Measurements from ENCODE around the gene ZNF282. TPM values are rescaled to one million over a fixed set of nuclear protein-coding genes. Genes with fewer than 3 reads are reported as not detected.
A peak's percentile ranks its signal among the peaks of the same experiment; 100 is the strongest.

ZNF282 gene
- total and polyA plus RNA-seq, 4 donors = 5.3 to 21.4 (median 12.2) TPM

DNA sequence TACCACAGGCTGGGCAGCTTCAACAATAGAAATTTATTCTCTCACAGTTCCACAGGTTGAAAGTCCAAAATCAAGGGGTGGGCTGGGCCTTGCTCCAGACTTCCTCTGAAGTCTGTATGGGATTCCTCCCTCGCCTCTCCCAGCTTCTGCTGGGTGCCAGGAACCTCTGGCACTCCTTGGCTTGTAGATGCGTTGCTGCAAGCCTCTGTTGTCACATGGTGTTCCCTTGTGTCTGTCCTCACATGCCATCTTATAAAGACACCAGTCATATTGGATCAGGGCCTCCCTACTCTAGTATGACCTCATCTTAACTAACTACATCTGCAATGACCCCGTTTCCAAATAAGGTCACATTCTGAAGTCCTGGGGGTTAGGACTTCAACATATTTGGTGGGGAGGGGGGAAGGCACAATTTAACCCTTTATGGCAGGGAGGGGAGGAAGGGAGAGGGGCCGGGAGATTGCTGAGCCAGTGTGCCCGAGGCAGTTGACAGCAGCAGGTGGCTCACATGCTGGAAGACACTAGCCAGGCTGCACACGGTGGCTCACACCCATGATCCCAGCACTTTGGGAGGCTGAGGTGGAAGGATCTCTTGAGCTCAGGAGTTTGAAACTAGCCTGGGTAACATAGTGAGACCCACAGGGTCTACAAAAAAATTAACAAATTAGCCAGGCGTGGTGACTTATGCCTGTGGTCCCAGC is 18.8 kb downstream of the ZNF282 start:
- WGBS, 2 donors = 66 to 68% methylated on average over 7 of the region's 7 CpGs
- ATAC-seq (ENCODE audit: low FRiP score) (no peak), DNase-seq (no peak)
- Histone ChIP-seq H3K36me3 (ENCODE audit: control insufficient read depth in 1 of 2, insufficient read depth in 2 of 2, low read length in 1 of 2) (peaks cover 14 to 17% of the 10 kb centered on the region in 2 donors), H3K27me3 (ENCODE audit: control insufficient read depth in 1 of 2, insufficient read depth in 2 of 2, low read length in 1 of 2) (no peaks in the 10 kb centered on the region), H3K4me3 (ENCODE audit: low read length in 2 of 2) (no peak overlapping the region), H3K4me1 (ENCODE audit: control insufficient read depth in 1 of 2, insufficient read depth in 2 of 2, low read length in 2 of 2) (no peaks in the 10 kb centered on the region), H3K9me3 (ENCODE audit: control insufficient read depth, low read length) (no peaks in the 10 kb centered on the region), H3K27ac (ENCODE audit: low read depth in 1 of 2, low read length in 2 of 2) (no peak overlapping the region)
- intact Hi-C loops (cut with DNase I) = no loop called here

DNA sequence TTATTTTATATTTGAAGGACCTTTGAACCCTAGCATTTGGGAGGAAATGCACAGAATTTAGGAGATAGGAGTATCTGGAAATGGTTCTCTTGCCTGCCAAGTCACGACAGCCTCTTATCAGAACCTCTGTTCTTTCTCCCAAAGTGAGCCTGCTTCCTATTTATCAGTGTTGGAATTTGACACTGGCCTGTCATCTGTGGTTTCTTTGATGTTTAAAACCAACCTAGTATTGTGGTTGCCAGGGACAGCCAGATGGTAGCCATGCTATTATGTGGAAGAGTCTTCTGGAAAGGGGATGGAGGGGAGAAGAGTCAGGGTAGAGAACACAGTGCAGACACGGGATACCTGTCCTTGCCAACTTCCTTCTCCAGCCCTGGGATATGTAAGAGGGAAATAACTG is 21.1 kb downstream of the ZNF282 start:
- no peak for ATAC-seq (ENCODE audit: low FRiP score)
- intact Hi-C loops (cut with DNase I) = no loop called here
- Histone ChIP-seq H3K4me1 (ENCODE audit: control insufficient read depth in 1 of 2, insufficient read depth in 2 of 2, low read length in 2 of 2) (no peaks in the 10 kb centered on the region), H3K4me3 (ENCODE audit: low read length in 2 of 2) (no peak overlapping the region), H3K9me3 (ENCODE audit: control insufficient read depth, low read length) (no peaks in the 10 kb centered on the region), H3K36me3 (ENCODE audit: control insufficient read depth in 1 of 2, insufficient read depth in 2 of 2, low read length in 1 of 2) (peaks cover 9 to 15% of the 10 kb centered on the region in 2 donors), H3K27me3 (ENCODE audit: control insufficient read depth in 1 of 2, insufficient read depth in 2 of 2, low read length in 1 of 2) (no peaks in the 10 kb centered on the region), H3K27ac (ENCODE audit: low read depth in 1 of 2, low read length in 2 of 2) (no peak overlapping the region)
- DNase-seq = no peak
- WGBS, 2 donors = 70 to 76% methylated on average over 2 of the region's 2 CpGs

DNA sequence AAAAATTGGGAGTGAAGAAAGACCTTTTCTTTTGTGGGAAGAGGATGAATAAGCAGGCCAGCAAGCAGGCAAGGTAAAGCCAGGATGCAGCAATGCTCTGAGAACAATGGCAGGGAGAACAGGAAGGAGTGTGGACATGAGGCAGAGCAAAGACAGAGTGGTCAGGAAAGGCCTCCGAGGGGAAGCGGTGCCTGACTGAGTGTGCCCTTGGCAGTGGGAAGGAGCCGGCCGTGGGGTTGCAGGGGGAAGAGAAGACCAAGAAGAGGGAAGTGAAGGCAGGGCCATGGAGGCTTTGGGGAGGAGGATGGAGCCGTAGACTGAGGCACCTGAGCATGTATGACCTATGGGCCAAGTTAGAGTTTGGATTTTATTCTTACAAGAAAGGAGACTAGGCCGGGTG is 22.2 kb downstream of the ZNF282 start:
- Histone ChIP-seq H3K27me3 (ENCODE audit: control insufficient read depth in 1 of 2, insufficient read depth in 2 of 2, low read length in 1 of 2) (no peaks in the 10 kb centered on the region), H3K4me1 (ENCODE audit: control insufficient read depth in 1 of 2, insufficient read depth in 2 of 2, low read length in 2 of 2) (no peaks in the 10 kb centered on the region), H3K27ac (ENCODE audit: low read depth in 1 of 2, low read length in 2 of 2) (no peak overlapping the region), H3K9me3 (ENCODE audit: control insufficient read depth, low read length) (no peaks in the 10 kb centered on the region), H3K36me3 (ENCODE audit: control insufficient read depth in 1 of 2, insufficient read depth in 2 of 2, low read length in 1 of 2) (peaks cover 8 to 12% of the 10 kb centered on the region in 2 donors), H3K4me3 (ENCODE audit: low read length in 2 of 2) (no peak overlapping the region)
- intact Hi-C loops (cut with DNase I) = no loop called here
- peak in 1 of 2 donors; percentile 67 for DNase-seq
- 84 to 92% methylated on average over 6 of the region's 6 CpGs for whole genome bisulfite sequencing, 2 donors
- ATAC-seq (ENCODE audit: low FRiP score) = no peak

DNA sequence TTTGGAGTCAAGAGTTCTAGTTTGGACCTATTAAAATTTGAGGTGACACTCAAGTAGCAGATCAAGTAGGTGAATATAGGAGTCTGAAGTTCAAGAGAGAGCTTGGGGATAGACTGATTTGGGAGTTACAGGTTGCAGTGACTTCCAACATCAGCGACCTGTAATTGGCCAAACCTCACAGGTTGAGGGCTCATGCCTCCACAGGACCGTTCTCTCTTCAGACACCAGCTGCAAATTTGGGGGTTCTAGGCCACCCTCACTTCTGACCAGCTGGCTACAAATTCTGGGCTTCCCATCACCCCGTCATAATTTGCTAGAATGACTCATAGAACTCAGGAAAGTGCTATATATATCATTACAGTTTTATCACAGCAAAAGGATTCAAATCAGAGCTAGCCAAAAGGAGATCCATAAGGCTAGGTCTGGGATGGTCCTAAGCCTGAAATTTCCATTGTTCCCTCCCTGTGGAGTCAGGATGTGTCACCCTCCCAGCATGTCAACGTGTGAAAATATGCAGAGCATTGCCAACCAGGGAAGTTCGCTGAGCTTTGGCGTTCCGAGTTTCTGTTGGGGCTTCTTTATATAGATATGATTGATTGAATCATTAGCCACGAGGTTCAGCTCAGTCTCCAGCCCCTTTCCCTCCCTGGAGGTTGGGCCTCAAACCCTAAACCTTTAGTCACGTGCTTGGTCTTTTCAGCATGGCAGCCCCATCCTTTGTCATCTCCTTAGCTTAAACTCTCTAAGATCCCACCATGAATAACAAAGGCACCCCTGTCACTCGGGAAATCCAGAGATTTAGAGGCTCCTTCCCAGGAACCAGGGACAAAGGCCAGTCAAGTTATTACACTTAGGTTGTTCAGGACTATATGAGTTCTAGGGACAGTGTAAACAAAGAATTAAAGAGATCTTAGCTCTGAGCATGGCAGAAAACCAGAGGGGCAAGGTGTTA is 23.4 kb downstream of the ZNF282 start:
- Histone ChIP-seq H3K4me1 (ENCODE audit: control insufficient read depth in 1 of 2, insufficient read depth in 2 of 2, low read length in 2 of 2) (no peaks in the 10 kb centered on the region), H3K27me3 (ENCODE audit: control insufficient read depth in 1 of 2, insufficient read depth in 2 of 2, low read length in 1 of 2) (no peaks in the 10 kb centered on the region), H3K27ac (ENCODE audit: low read depth in 1 of 2, low read length in 2 of 2) (no peak overlapping the region), H3K9me3 (ENCODE audit: control insufficient read depth, low read length) (no peaks in the 10 kb centered on the region), H3K36me3 (ENCODE audit: control insufficient read depth in 1 of 2, insufficient read depth in 2 of 2, low read length in 1 of 2) (peaks cover 8 to 12% of the 10 kb centered on the region in 2 donors), H3K4me3 (ENCODE audit: low read length in 2 of 2) (no peak overlapping the region)
- WGBS, 2 donors = 74% methylated on average over 10 of the region's 10 CpGs
- intact Hi-C loops (cut with DNase I) = no loop called here
- DNase-seq (no peak), ATAC-seq (ENCODE audit: low FRiP score) (no peak)

DNA sequence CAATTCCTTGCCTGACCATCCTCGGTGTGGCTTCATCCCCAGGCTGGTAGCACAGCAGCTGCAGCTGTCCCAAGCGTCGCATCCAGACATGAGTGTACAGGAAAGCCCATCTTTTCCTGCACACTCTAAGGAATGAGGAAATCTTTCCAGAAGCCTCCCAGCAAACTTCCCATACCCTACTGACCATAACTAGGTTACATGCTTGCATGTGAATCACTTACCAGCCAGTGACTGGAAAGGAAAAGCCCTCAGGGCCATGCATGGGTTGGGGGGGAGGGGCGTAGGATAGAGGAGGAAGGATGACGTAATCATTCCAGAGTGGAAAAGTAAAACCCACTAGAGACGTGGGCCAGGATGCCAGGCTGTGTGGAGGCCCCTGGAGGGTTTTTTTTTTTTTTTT is 25.2 kb downstream of the ZNF282 start:
- Histone ChIP-seq H3K36me3 (ENCODE audit: control insufficient read depth in 1 of 2, insufficient read depth in 2 of 2, low read length in 1 of 2) (peaks cover 13% of the 10 kb centered on the region in 2 donors), H3K4me1 (ENCODE audit: control insufficient read depth in 1 of 2, insufficient read depth in 2 of 2, low read length in 2 of 2) (no peaks in the 10 kb centered on the region), H3K27ac (ENCODE audit: low read depth in 1 of 2, low read length in 2 of 2) (no peak overlapping the region), H3K4me3 (ENCODE audit: low read length in 2 of 2) (no peak overlapping the region), H3K9me3 (ENCODE audit: control insufficient read depth, low read length) (no peaks in the 10 kb centered on the region), H3K27me3 (ENCODE audit: control insufficient read depth in 1 of 2, insufficient read depth in 2 of 2, low read length in 1 of 2) (no peaks in the 10 kb centered on the region)
- no peak for ATAC-seq (ENCODE audit: low FRiP score)
- WGBS, 2 donors = 54 to 67% methylated on average over 6 of the region's 6 CpGs
- intact Hi-C loops (cut with DNase I) = no loop called here
- no peak for DNase-seq

DNA sequence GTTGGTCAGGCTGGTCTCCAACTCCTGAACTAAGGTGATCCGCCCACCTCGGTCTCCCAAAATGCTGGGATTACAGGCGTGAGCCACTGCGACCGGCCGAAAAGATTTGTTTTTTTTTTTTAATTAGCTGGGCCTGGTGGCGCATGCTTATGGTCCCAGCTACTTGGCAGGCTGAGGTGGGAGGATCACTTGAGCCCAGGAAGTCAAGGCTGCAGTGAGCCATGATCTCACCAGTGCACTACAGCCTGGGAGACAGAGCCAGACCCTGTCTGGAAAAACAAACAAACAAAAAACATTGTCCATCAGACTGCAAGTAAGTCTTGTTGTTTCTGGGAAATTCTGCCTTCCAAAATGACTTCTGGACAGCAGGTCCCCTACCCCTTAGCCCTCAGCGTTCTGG is 27.8 kb downstream of the ZNF282 start:
- Histone ChIP-seq H3K27me3 (ENCODE audit: control insufficient read depth in 1 of 2, insufficient read depth in 2 of 2, low read length in 1 of 2) (no peaks in the 10 kb centered on the region), H3K4me3 (ENCODE audit: low read length in 2 of 2) (no peak overlapping the region), H3K9me3 (ENCODE audit: control insufficient read depth, low read length) (no peaks in the 10 kb centered on the region), H3K27ac (ENCODE audit: low read depth in 1 of 2, low read length in 2 of 2) (no peak overlapping the region), H3K4me1 (ENCODE audit: control insufficient read depth in 1 of 2, insufficient read depth in 2 of 2, low read length in 2 of 2) (no peaks in the 10 kb centered on the region), H3K36me3 (ENCODE audit: control insufficient read depth in 1 of 2, insufficient read depth in 2 of 2, low read length in 1 of 2) (peaks cover 8 to 11% of the 10 kb centered on the region in 2 donors)
- no peak for DNase-seq
- 92% methylated on average over 8 of the region's 8 CpGs for whole genome bisulfite sequencing, 2 donors
- no peak for ATAC-seq (ENCODE audit: low FRiP score)
- intact Hi-C loops (cut with DNase I) = no loop called here

DNA sequence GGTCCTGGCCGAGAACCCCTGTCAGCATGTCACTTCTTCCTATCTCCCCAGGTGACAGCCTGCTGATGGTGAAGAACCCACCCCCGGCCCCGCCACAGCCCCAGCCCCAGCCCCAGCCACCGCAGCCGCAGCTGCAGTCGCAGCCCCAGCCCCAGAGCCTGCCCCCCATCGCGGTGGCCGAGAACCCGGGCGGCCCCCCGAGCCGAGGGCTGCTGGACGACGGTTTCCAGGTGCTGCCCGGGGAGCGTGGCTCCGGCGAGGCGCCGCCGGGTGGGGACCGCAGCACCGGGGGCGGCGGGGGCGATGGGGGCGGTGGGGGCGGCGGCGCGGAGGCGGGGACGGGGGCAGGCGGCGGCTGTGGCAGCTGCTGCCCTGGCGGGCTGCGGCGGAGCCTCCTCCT is 28.4 kb downstream of the ZNF282 start:
- WGBS, 2 donors = 97% methylated on average over 31 to 39 of the region's 39 CpGs
- no peaks in the 10 kb centered on the region for H3K4me1 ChIP-seq (ENCODE audit: control insufficient read depth in 1 of 2, insufficient read depth in 2 of 2, low read length in 2 of 2)

DNA sequence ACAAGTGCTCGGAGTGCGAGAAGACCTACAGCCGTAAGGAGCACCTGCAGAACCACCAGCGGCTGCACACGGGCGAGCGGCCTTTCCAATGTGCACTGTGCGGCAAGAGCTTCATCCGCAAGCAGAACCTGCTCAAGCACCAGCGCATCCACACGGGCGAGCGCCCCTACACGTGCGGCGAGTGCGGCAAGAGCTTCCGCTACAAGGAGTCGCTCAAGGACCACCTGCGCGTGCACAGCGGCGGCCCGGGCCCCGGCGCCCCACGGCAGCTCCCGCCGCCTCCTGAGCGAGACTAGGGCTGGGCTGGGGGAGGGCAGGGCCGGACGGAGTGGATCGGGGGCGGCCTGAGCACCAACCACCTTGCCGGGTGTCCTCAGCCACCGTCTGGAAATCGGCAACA is 29.0 kb downstream of the ZNF282 start:
- Histone ChIP-seq H3K4me1 (ENCODE audit: control insufficient read depth in 1 of 2, insufficient read depth in 2 of 2, low read length in 2 of 2) (no peaks in the 10 kb centered on the region), H3K27ac (ENCODE audit: low read depth in 1 of 2, low read length in 2 of 2) (no peak overlapping the region), H3K9me3 (ENCODE audit: control insufficient read depth, low read length) (no peaks in the 10 kb centered on the region), H3K27me3 (ENCODE audit: control insufficient read depth in 1 of 2, insufficient read depth in 2 of 2, low read length in 1 of 2) (no peaks in the 10 kb centered on the region), H3K4me3 (ENCODE audit: low read length in 2 of 2) (no peak overlapping the region), H3K36me3 (ENCODE audit: control insufficient read depth in 1 of 2, insufficient read depth in 2 of 2, low read length in 1 of 2) (peaks cover 6 to 7% of the 10 kb centered on the region in 2 donors)
- 97% methylated on average over 34 to 37 of the region's 37 CpGs for WGBS, 2 donors
- DNase-seq (peak in 1 of 2 donors; percentile 67), ATAC-seq (ENCODE audit: low FRiP score) (no peak)
- intact Hi-C loops (cut with DNase I) = no loop called here

More for the DNA sequence above, 28.4 kb downstream of the ZNF282 start:
- intact Hi-C loops (cut with DNase I) = no loop called here
- Histone ChIP-seq H3K27me3 (ENCODE audit: control insufficient read depth in 1 of 2, insufficient read depth in 2 of 2, low read length in 1 of 2) (no peaks in the 10 kb centered on the region), H3K9me3 (ENCODE audit: control insufficient read depth, low read length) (no peaks in the 10 kb centered on the region), H3K36me3 (ENCODE audit: control insufficient read depth in 1 of 2, insufficient read depth in 2 of 2, low read length in 1 of 2) (peaks cover 7 to 9% of the 10 kb centered on the region in 2 donors), H3K27ac (ENCODE audit: low read depth in 1 of 2, low read length in 2 of 2) (no peak overlapping the region), H3K4me3 (ENCODE audit: low read length in 2 of 2) (no peak overlapping the region)
- DNase-seq = peak in 1 of 2 donors; percentile 51
- no peak for ATAC-seq (ENCODE audit: low FRiP score)

Data from aorta (tissue), 5 donors.